ENCODE measurements around the gene IL11RA.
A peak's percentile ranks its signal among the peaks of the same experiment; 100 is the strongest.

IL11RA gene

DNA sequence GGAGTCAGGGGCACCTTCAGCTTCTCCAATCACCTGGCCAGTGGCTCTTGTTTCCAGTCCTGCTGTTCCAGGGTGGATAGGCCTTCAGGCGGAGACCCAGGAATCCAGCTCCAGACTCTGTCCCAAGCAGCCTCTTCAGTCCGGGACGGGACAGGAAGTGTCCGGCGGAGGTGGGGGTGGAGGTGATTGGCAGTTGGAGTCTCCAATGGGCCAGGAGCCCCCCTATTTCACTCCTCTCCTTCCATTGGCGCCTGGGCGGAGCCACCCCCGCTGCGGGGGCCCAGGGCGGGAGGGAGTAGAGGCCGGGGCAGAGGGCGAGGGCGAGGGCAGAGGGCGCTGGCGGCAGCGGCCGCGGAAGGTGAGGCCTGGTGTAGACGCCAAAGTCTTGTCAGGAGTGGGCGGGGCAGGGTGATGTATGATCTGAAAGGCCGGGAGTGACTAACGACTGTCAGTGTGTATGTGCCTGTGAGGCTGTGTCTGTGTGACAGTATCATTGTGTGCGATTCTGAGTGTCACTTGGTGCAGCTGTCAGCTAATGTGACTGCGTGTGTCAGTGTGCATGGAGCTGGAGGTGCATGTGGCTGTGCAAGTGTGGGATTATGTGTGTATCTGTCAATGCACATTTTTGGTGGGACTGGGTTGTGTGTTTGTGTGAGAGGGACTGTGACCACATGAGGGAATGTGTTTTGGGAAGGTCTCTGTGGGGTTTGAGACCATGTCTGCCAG is at the start of gene IL11RA:
Gene IL11RA, plus strand, starts transcription at position 310 of the 726 bp plus-strand sequence. CDS start 3,033 bp downstream, outside the sequence.
- DNase-seq: peak; percentile 42

DNA sequence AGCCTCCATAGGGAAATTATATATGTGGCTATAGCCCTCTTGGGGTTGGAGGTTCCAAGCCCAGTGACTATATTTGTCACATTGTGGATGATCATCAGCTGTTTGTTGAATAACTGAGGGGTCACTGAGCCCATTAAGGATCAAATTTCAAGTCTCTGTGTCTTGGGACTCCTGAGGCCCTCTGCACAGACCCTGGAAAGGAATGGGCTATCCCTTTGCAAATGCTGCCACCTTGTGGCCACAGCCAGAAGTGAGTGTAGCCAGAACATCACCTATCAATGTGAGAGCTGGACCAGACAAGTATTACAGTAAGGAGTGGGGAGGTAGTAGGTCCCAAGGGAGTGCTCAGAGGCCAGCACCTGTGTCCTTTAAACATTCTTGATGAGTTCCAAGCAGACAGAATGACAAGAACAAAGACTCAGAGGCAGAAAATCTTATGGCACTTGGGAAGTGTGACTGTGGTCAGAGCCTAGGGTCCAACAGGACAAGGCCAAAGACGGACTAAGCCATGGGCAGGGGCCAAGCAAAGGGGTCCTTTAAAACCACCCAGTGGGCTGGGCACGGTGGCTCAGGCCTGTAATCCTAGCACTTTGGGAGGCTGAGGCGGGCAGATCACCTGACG is 48.3 kb upstream of the IL11RA start:
- peak; percentile 76 for DNase-seq

DNA sequence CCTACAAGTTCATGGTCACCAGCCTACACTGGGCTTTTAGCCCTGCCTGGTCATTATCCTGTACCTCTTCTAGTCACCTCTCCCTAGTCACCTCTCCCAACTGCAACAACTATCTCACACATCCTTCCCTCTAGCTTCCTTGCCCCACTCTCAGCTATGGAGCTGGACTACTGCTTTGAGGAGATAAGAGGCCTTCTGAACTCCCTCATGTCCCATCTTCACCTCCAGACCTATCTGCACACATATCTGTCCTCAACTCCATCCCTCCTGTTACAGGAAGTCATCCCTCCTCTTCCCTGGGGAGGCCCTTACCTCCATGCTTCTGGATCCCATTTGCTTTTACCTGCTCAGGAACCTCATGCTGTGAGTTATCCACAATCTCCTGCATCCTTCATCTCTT is 45.8 kb upstream of the IL11RA start:
- DNase-seq: no peak

DNA sequence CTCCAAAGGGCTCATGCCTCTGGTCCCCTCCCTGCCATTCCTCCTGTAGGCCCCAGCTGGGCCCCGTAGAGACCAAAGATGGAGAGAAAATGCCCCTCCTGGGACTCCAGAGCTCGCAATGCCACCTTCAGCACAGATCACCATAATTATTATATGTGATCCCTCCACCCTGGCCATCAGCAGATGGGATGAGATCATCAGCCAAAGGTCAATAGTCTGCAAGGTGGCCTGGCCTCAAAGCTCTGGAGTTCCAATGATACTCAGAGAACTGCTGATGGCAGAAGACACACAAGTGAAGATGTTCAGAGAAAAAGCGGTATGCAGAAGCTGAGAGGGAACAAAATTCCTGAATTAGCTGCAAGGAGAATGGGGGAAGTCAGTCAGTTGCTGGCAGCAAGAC is 45.1 kb upstream of the IL11RA start:
- DNase-seq: no peak

DNA sequence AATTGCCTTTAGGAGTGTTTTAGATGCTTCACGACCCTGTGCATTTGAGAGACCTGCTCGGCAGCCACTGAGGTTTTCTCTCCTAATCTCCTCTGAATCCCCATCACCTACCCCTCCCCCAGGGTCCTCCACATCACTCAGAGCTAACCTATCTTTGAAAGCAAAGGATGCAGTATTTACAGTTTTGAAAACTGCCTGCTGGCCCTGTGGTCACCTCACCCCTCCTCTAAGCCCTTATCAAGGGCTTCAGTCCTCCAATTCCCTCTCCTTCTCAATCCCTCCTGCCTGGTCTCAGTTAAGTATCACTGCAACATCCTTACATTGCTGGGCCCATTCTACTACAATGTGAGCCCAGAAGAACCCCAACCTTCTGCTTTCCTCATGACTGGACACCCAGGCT is 44.7 kb upstream of the IL11RA start:
- DNase-seq: no peak

DNA sequence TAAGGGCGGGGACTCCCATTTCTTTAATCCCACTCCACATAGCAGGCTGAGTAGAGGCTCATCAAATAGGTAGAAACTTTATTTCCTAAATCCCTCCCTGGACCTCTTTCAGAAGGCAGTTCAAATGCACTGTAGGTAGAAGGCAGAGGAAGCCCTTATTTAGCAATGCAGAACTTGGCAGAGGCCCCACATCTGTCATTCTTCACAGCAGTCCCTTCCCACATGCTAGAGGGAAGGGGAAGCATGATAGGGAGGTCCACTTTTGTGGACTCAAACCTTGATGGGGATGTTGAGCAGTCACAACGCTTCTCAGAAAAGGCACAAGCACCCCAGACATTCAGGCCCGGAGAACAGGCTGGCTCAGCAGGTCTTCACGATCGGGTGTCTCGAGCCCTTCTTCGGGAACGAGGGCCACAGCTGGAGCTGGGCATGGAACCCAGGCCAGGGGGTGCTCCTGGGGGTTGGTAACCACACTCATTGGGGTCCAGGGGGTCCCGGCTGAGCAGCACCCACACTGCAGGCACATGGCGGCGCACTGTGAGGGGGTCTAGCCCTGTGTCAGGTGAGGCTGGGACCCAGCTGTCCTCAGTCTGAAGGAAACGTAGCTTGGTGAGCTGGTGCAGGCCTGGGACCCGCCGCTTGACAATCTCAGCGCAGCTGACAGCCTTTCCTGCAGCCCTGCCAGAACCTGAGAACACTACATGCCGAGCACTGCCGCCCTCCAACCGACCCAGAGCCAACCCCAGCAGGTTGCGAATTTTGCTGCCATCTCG is 41.4 kb upstream of the IL11RA start:
- DNase-seq: no peak

DNA sequence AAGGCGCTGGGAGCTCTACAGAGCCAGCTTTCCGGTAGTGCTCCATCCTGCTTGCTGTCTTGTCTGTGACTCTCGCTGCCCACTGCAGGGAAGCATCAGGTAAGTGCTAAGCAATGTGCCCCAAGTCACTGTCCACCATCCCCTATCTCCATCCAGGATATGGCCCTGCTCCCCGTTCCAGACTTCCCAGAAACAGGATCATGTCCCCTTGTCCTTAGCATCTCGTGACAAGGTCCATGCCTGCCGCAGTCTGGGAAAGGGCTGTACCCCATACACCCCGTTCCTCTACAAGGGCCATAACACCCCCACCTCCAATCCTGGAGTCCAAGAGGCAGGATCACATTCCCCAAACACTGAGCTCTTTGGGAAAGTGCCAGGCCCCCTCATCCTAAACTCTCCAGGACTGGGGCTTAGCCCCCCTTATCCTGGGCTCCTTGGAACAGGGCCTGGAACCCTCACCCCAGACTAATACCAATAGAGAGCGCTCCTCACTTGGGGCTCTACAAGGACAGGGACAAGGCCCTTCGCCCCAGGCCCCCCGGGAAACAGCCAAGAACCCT is 40.7 kb upstream of the IL11RA start:
- DNase-seq: no peak

DNA sequence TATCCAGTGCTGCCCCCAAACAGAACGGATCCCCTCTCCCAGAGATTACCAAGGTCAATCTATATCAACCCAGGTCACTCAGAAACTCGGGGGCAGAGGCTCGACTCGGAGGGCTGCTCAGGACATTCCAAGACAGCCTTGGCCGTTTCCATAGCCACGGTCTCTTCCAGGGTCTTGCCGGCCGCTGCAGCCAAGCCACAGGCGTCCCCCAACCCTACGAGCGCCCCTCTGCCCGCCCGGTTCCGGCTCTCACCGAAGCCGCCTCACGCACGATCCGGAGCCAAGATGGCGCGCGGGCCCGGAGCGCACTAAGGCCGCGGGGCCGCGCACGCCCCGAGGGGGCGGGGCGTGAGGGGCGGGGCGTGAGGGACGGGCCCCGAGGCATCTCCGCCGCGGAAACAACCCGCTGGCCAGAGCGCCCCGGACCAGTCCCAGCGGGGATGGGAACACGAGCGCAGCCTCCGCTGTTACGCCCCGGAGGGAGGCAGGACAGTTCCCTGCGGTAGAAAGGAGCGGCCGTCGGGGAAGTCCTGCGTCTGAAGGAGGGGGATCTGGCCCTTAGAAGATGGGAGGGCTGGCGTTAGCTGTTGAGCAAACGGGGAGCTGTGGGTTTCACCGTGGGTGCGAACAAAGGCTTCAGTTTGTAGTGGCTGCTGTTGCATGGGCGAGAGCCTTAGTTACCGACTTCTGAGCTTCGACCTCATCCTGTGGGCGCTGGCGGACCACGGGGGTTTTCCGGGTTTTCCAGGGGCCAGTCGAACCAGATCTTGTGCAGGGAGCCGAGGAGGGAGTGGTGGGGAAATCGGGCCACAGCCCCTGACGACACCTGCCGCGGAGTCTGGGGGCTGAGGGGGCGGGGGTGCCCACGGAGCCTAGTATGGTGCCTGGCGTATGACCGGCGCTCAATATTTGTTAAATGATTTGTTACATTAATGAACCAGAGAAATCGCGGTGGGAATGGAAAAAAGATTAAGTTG is 39.9 kb upstream of the IL11RA start, which contains the start of gene RPP25L:
Gene RPP25L, minus strand, starts transcription at position 287 of the 977 bp plus-strand sequence. CDS start 801 bp downstream, outside the sequence.
- peak; percentile 83 for DNase-seq

DNA sequence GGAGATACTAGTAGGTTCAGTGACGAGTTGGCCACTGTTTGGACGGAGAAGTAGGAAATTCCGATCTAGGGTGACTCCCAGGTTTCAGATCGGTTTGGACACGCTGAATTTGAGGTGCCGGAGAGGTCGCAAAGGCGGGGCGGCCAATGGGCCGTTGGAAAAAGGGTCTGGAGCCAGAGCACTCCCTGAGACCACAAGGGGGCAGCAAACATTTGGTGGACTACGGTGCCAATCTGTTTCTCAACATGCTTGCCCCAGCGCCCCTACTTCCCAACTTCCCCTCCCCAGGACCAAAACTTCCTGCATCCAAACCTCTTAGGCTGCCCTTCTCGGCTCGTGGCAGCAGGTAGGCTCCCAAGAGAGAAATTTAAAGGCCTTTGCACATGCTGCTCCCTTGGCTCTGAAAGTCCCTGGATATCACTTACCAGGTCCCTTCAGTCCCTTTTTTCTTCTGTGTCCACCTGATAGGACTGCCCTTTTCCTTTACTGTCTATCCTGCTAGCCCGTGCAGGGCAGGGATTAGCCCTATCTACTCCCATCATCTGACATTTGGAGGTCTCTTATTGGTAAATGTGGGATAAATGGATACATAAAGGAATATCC is 39.1 kb upstream of the IL11RA start:
- DNase-seq: peak; percentile 69

DNA sequence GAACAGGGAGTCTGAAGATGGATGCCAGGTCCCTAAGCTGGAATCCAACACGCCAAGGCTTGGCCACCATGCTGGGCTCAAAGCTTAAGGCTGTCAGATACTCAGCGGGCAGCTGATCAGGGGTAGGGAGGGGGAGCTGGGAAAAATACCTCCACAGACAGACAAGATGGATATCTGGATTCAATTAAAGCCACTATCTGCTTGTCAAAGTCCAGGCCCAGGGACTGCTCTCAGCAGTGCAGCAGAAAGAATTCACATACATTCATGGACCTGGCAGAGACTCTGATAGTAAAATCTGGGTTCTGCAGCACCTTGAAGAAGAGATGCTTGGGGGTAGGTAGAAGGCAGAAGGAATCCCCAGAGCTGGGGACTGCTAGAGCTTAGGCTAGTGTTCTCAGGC is 36.9 kb upstream of the IL11RA start:
- no peak for DNase-seq

DNA sequence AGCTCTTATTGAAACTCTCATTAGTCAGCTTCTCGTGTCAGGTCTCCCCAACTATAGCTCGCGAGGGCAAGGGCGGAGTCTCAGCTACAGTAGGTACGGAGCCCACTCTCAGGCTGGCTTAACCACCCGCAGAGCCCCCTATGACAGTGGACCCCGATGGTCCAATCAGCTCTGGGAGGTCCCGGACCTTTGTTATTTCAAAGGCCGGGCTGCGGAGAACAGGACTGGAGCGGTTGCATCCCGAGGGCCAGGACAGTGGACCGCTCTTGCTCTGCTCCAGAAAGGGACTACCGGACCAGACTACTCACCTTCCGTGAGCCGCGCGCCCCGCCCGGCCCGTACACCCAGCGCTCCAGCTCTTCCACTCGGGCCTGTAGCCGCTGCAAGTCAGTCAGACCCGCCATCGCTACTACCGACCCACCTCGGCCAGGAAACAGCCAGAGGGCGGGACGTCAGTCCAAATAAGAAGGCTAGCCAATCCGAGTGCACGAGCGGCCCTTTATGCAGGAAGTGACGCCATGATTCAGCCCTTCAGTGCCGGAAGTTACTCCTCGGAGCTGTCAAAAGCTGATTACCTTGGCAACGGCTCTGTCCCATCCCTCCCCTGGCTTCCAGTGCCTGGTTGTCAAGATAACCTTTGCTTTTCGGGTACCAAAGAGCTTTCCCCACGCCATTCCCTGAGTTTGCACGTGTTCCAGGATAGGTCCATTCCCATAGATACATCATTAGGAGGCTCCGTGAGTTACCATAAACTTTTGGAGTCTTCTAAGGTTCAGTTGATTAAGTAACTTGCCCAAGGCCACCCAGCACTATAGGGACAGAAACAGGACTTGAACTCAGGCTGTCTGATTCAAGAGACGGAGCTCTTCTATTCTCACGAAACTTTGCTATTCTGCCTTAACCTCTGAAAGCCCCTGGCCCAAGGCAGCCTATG is 31.7 kb upstream of the IL11RA start, which contains the start of gene DCTN3:
Gene DCTN3, minus strand, starts transcription at position 435 of the 934 bp plus-strand sequence. Its CDS starts 31 bp downstream, at position 404.
- DNase-seq: peak; percentile 95

DNA sequence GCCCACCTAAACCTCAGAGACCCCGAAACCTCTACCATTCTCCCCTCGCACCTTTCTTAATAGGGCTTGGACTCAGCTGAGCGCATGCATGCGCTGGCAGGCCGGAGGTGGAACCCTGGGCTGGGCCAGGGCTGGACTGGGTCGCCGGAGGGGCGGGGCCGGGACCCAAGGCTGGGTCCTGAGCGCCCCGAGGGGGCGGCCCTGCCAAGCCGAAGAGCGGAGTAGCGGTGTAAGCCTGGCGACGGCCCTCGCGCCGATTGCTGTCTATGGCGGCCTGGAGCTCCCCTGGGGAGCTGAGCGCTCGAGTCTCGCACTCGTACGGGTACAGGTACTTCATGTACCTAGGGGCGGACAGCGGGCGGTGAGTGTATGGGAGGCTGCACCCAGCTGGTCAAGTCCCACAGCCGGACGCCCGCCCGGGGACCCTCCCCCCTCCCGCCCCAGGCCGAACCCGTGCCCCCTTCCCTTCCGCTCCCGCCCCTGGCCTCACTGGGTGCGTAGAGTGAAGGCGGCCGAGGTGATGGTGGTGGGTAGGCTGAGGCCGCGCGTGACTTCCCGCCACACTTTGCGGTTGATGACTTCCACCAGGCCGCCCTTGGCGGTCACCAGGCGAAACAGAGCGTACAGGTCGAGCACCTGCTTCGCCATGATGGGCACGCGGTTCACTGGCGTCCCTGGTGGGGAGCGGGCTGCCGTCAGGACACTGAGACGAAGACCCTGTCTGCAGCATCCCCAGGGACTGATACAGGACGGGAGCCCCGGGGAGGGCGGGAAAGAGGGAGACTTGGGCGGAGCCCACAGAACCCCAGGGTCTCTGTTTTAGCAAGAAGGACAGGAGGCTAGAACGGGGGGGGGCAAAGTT is 28.4 kb upstream of the IL11RA start:
- DNase-seq: peak; percentile 24

DNA sequence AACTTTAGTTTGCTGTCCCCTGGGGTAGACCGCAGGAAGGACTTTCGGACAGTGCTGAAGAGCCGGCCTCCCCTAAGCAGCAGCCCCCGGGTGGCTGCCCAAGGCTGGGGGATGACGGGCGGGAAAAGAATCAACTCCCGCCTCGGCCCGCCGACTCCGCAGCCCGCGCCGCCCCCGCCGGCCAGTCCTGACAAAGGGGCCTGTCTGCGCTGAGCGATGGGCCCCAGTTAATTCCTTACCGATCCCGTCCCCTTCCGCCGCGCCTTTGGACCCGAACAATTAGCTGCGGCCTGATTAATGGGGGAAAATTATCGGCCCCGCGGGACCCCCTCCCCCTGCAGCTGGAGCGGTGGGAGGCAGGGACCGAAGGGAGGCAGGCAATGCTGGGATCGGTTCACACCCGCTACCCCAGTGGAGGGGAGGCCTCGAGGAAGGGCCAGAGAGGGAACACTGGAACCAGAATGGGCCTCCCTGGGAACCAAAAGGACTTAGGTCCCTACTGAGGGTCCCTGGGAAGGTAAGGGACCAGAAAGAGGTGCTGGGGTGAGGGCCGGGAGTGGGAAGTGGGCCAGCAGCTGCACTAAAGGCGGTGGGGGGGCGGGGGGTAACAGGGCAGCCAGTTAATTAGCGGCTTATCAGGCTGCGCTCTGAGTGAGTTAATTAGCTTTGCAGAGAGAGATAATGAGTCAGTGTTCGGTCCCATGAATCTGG is 27.4 kb upstream of the IL11RA start:
- no peak for DNase-seq

DNA sequence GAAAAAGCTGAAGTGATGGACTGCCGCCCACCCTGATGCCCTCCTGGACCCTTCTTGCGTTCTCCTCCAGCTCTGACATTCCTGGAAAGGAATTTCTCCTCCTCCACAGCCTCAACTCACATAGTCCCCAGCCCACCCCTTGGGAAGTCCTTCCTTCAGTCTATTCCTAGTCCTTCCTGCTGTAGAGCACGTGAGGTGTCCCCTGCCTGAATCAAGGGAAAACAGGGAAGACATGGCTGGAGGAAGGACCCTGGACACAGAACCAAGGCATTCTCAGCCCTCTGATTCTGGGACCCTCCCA is 26.8 kb upstream of the IL11RA start:
- DNase-seq: no peak

DNA sequence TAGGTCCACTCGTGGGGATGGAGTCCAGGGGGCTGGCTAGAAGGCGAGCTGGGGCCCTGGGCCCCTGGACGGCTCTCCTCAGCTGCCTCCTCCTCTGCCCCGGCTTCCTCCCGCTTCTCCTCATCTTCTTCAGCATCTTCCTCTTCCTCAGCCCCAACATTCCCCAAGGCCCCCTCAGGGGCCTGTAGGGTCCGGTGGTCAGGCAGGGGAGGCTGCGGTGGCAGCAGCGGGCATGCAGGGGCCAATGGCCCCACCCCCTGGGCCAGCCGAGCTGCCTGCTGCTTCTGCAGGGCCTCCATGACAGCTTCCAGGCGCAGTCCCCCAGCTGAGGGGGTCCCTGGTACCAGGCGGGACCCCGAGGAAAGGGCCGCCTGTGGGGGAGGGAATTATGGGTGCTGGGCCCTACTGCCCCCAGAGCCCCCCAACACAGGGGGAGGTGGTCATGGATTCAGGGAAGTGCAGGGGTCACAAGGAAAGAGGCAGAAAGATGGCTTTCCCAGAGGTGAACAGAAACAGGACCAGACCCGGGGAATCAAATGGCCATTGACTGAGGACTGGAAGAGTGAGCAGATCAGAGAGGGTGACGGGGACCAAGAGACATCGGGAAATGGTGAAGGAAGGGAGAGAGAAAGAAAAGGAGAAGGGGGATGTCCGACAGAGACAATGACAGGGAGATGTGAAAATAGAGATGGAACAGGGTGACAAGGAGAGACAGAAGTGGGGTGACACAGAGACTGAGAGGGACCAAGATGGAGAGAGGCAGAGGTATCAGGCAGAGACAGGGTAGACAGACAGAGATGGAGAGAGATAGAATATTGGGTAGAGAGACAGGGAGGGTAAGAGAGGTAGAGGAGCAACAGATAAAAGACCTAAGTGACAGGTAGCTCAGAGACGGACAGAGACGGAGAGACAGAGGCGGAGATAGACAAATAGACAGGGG is 24.0 kb upstream of the IL11RA start:
- no peak for DNase-seq

DNA sequence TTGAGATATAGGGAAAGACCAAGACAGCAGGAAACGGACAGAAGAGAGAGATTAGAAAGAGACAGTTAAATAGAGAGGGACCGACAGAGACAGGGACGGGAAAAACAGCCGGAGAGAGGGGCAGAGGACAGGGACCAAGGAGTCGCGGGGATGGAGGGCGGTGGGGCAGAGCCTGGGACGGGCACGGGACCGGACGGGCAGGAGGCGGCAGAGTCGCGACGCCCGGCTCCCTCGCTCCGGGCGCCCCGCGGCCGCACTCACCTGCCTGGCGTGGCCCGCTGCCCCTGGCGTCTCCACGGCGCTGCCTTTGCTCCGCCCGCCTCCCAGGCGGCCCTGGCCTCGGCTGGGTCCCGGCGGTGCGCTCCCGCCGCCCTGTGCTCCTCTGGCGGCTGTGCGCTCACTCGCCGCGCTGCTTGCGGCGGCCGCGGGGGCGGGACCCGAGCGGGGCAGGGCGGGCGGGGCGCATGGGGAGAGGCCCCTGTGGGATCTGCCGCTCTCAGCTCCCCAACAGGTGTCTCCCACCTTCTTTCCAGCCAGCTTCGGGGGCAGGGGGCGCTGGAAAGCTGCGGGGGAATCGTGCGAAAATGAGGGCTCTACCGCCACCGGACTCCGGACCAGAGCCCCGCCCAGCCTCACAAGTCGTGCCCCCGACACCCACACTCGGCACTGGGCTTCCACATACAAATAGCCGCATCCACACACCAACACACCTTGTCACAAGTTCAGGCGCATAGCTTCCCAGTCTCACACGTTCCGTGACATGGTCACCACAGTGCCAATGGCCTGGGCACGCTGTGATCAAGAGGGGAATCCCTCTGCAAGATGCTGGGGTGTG is 23.1 kb upstream of the IL11RA start, which contains the start of gene ARID3C:
Gene ARID3C, minus strand, starts transcription at position 411 of the 835 bp plus-strand sequence. CDS start 1,052 bp downstream, outside the sequence.
- peak; percentile 30 for DNase-seq

DNA sequence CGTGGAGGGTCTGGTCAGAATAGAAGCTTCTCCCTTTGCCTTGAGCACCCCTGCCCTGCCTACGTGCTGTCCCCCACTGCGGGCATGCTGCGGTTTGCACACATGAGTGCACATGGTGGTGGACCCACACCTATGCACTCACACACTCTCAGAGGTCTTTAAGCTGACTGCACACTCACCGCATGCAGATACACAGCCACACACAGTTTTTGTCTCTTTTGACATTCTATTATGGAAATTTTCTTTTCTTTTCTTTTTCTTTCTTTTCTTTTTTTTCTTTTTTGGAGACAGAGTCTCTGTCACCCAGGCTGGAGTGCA is 22.5 kb upstream of the IL11RA start:
- DNase-seq: no peak
